COLO829 (cell line): ENCODE measurements around the gene OR6C6.
"Not testable (repeated sequence)": the region's sequence is repeated elsewhere in the genome, so short reads cannot be mapped to it uniquely, and the experiment has no call there.

Experiments
- DNase-seq: peaks from one replicate; pipeline ENCODE4 v3.0.0; 2012; ENCODE audit warnings: low spot score

OR6C6 gene

DNA sequence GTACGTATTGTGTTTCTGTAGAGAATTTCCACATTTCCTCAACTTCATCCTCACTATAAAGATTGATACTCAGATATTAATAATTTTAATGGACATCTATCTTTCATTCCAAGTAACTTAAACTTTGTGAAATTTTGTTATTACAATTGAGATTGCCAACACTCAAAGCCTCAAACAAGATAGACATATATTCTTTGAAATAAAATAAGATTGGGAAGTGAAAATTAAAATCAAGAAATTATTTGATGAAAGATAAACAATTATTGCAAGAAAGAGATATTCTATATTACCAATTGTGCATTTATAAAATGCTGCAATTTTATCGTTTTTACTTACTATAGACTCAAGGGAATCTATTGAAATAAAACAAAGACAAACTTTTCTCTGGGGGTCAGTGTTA lies at the start of gene OR6C6:
Gene OR6C6, minus strand, starts transcription at position 101 of the 400 bp plus-strand sequence. CDS start 1,337 bp downstream, outside the sequence.
- DNase-seq: no peak

GRCh38 chr12:55336002-55336401 lies 39.6 kb upstream of the OR6C6 start:
- DNase-seq: no peak

GRCh38 chr12:55330446-55330845 lies 34.1 kb upstream of the OR6C6 start, which contains the start of gene OR6C3:
Gene OR6C3, plus strand, starts transcription at chr12:55330746. Its CDS starts 955 bp downstream, at chr12:55331701.
- DNase-seq: no peak

DNA sequence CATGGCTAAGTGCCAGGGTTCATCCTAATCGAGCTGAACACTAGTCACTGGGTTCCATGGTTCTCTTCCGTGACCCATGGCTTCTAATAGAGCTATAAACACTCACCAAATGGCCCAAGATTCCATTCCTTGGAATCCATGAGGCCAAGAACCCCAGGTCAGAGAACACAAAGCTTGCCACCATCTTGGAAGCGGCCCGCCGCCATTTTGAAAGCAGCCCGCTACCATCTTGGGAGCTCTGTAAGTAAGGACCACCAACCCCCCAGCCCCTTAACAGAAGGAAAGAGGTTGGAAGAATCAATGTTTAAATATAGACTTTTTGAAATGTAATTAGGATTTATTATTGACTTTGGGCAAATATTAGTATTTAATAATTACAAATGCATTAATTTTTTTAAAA lies 29.4 kb upstream of the OR6C6 start:
- not testable (repeated sequence) for DNase-seq

DNA sequence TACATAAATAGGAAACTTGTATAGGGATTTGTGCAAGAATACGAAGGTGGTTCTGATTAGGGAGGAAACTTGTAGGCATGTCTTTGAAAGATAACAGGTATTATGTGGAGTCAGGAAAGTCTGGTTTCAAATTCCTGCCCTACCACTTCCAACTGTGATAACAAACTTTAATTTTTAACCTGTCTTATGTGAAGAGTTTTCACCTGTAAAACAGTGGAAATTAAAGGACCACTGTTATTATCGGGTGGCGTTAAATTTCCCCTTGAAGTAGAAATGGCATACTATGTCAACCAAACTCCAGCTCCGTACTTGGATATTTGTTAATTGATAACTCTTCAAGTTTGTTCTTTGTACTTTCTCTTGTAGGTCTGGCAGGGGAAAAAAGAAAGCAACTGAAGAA lies 23.8 kb upstream of the OR6C6 start:
- no peak for DNase-seq

DNA sequence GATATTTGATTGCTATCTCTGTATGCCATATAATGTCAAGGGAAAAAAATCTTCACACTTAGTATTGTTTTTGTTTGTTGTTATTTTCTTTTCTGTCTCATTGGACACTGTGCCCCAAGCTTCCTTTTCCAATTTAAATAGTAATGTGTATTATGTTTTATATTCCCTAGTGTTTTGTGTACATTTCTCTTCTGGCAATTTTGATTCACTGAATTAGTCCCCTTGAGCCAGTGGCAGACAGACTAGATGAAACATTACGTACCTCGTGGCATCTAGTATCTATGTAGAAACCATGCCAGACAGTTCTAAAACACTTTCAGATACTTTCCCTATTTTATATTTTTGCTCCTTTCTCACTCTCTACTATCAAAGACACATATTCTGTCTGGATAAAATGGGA lies 17.7 kb upstream of the OR6C6 start, which contains the start of gene OR6C1:
Gene OR6C1, plus strand, starts transcription at position 301 of the 400 bp plus-strand sequence. CDS start 6,257 bp downstream, outside the sequence.
- no peak for DNase-seq

DNA sequence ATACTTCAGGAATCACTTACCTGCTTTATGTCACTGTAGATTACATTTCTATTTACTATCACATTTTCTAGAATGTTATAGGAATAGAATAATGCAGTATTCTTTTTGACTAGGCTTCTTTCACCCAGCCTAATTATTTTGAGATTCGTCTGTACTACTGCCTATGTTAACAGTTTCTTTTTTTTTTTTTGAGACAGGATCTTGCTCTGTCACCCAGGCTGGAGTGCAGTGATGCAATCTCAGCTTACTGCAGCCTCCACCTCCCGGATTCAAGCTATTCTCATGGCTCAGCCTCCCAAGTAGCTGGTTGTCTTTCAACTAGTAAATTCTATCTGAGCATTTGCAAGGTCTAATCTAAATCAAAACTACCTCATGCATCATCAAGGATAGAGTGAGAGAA lies 6.4 kb downstream of the OR6C6 start:
- DNase-seq: no peak

GRCh38 chr12:55280991-55281390 lies 15.4 kb downstream of the OR6C6 start:
- peak; percentile 63 for DNase-seq

DNA sequence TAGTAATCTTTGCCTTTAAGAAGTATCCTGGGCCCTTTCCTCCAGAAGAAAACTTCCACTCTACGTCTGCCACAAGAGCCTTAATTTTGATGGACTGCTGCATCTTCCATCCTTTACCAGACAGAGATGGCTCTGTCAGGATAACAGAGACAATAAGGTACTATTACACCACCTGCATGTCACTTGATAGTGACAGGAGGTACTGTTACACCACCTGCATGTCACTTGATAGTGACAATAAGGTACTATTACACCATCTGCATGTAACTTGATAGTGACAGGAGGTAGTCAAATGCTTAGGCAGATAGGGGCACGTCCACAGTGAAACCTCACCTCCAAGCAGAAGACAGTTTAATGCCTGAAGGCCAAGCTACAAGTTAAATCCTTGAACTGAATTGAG lies 38.1 kb downstream of the OR6C6 start:
- DNase-seq: no peak

DNA sequence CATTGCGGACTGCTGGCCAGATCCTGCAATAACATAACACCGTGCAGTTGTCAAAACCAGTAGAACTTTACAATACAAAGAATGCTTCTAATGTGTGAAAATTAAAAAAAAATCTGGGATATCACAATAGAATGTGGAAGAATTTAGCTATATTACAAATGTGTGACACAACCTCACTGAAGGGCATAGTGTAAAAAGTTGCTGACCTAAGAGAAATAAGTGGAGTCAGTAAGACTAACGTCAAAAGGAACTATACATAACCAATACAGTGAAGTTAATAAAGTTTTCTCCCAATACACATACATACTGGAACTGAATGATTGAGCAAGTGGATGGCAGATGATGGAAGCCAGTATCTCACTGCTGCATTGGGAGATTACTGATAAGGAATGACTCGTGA lies 39.5 kb downstream of the OR6C6 start:
- DNase-seq: no peak

DNA sequence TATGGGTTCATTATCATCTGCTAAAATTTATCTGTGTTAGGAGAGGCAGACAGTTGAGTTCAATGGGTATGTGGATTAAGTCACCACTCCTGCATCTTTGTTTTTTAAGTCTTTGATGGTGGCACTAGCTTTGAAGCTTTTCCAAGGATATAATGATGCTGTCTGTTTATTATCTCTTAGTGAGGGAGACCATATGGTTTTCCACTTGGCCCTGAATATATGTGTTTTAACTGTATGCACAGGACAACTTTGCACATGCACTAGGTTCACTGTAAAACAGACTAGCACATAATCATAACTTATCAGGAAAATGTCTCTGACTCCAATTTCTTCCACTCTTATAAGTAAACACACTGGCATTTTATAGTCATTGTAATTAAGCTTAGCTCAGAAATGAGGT lies 43.1 kb downstream of the OR6C6 start:
- DNase-seq: no peak

GRCh38 chr12:55250944-55251343 lies 45.4 kb downstream of the OR6C6 start:
- no peak for DNase-seq

DNA sequence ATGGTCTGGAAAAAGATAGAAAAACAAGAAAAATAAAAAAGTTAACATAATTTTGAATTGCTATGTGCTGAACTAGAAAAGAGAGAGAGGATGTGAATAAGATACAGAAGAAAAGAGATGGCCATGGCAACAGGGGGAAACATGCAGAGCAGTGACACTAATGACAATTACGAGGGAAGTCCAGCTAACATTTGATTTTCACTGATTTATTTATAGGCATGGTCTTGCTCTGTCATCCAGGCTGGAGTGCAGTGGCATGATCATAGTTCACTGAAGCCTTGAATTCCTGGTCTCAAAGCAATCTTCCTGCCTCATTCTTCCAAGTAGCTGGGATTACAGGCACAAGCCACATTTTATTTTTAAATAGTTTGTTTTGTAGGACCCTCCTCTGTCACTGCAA lies 50.2 kb downstream of the OR6C6 start:
- no peak for DNase-seq

GRCh38 chr12:55244309-55244708 lies 52.1 kb downstream of the OR6C6 start, which contains the start of gene OR6C74:
Gene OR6C74, plus strand, starts transcription at chr12:55244609. Its CDS starts 2,679 bp downstream, at chr12:55247288.
- no peak for DNase-seq
